Stomach (tissue), 9 donors: ENCODE results near the gene GPBP1. TPM values are rescaled to one million over a fixed set of nuclear protein-coding genes. Genes with fewer than 3 reads are reported as not detected.

ENCODE experiments used
- DNase-seq, 2 donors: peaks; one replicate each; pipeline versions ENCODE4 v3.0.0 to v3.0.0-alpha.2; 2013 to 2019
- H3K27ac ChIP-seq, 5 donors: fragments of 200-600 bp in 4 of 5; sonication (generic) in 4 of 5; one replicate each; pipeline ENCODE4 v1.5.1; 2013 to 2019; ENCODE audit warnings: mild to moderate bottlenecking in 1 of 5, moderate library complexity in 1 of 5
- H3K27me3 ChIP-seq, 3 donors: fragments of 200-600 bp; sonication (generic); one replicate each; pipeline ENCODE4 v1.5.1; 2017 to 2019; ENCODE audit warnings: mixed run types in 1 of 3
- H3K36me3 ChIP-seq, 4 donors: fragments of 200-600 bp; sonication (generic); 1 replicate in 3 of 4; 2 replicates in 1 of 4; pipeline ENCODE4 v1.5.1; 2016 to 2019
- H3K4me1 ChIP-seq, 4 donors: fragments of 200-600 bp; sonication (generic); one replicate each; pipeline ENCODE4 v1.5.1; 2016 to 2019
- H3K4me3 ChIP-seq, 4 donors: fragments of 200-600 bp; sonication (generic) in 3 of 4; one replicate each; pipeline ENCODE4 v1.5.1; 2016 to 2019; ENCODE audit warnings: mild to moderate bottlenecking in 1 of 4
- H3K9me3 ChIP-seq, 4 donors: fragments of 200-600 bp; sonication (generic); one replicate each; pipeline ENCODE4 v1.5.1; 2016 to 2019
- CTCF ChIP-seq, 7 experiments: fragments of 450-650 bp in 4 of 7; fragments of 200-600 bp in 3 of 7; sonication (generic) in 3 of 7; IDR thresholded peaks; one replicate each; pipeline ENCODE4 v1.5.1; 2016 to 2019; ENCODE audit warnings: antibody characterized with exemption in 7 of 7, control low read depth in 2 of 7, mild to moderate bottlenecking in 1 of 7
- EP300 ChIP-seq: sonication (generic); formaldehyde crosslinking; IDR thresholded peaks from one replicate; pipeline ENCODE4 v1.6.1; 2017; ENCODE audit warnings: antibody characterized with exemption
- POLR2A ChIP-seq, 4 donors: fragments of 450-650 bp; IDR thresholded peaks; one replicate each; pipeline ENCODE4 v1.6.1; 2016; ENCODE audit warnings: antibody characterized with exemption in 4 of 4, control low read depth in 2 of 4, mild to moderate bottlenecking in 1 of 4, moderate library complexity in 1 of 4
- POLR2AphosphoS5 ChIP-seq, 3 donors: sonication (generic); formaldehyde crosslinking; IDR thresholded peaks; one replicate each; pipeline ENCODE4 v1.6.1; 2016; ENCODE audit warnings: antibody characterized with exemption in 3 of 3
- WGBS, 5 donors: extraction: QIAGEN DNeasy Blood & Tissue Kit in 3 of 5; methylation state at CpG; one replicate each; pipeline versions ENCODE4 v1.1.5 to v1.1.7; 2013 to 2018; 5-methylcytosine and 5-hydroxymethylcytosine counted together
- intact Hi-C: fragments of 100-400 bp; cut with DNase I; formaldehyde crosslinking; loops from one replicate; pipeline ENCODE4 v1.15.1; 2023; ENCODE audit warnings: low total_unique reads
- polyA plus RNA-seq, 3 donors: library from polyadenylated mRNA; stranded (reverse); fragments of 200-250 nt; gene quantifications; one replicate each; pipeline ENCODE4 v1.2.3, GENCODE V29; 2013
- total RNA-seq, 5 donors: library from RNA; depleted of rRNA; stranded (reverse); fragments of >200 nt; gene quantifications; one replicate each; pipeline versions ENCODE4 v1.1.0 to v1.2.3, GENCODE V29; 2014 to 2016
- donor health status: healthy with polysubstance abuse.
- donor health status: Bipolar disorder and iron deficiency.
- donor health status: healthy.

GPBP1 gene
- total and polyA plus RNA-seq, 8 donors: 29.8 to 155 (median 54.6) TPM

DNA sequence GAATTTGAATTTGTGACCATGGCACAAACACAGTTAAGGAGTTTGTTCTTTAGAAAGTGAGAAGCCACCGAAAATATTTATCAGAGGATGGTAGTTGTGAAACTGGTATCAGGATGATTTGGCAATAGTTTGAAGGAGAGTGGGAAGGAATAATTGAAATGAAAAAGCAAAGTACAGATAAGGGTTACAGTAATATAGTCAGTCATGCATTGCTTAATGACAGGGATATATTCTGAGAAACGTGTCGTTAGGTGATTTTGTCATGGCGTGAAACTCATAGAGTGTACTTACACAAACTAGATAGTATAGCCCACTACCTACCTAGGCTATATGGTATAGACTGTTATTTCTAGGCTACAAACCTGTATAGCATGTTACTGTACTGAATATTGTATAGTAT lies 84.2 kb downstream of the GPBP1 start:
- no peak for DNase-seq
- 68 to 83% (median 78%) methylated on average over 4 of the region's 4 CpGs for WGBS, 5 donors
- Histone ChIP-seq H3K27ac (no peak overlapping the region), H3K4me1 (no peaks in the 10 kb centered on the region), H3K4me3 (no peak overlapping the region), H3K9me3 (no peaks in the 10 kb centered on the region), H3K27me3 (no peaks in the 10 kb centered on the region), H3K36me3 (peaks cover 30 to 99% (median 85%) of the 10 kb centered on the region in 4 donors)
- TF ChIP-seq POLR2A (IDR thresholded peaks at IDR 0.05): no peak
- no peak for TF ChIP-seq POLR2AphosphoS5 (IDR thresholded peaks at IDR 0.05)
- no peak for TF ChIP-seq EP300
- no peak for TF ChIP-seq CTCF (IDR thresholded peaks at IDR 0.05)
- intact Hi-C loops: no loop called here

GRCh38 chr5:57258943-57259342 lies 85.1 kb downstream of the GPBP1 start:
- Histone ChIP-seq H3K4me3 (no peak overlapping the region), H3K27ac (no peak overlapping the region), H3K36me3 (peaks cover 34 to 100% (median 85%) of the 10 kb centered on the region in 4 donors), H3K27me3 (no peaks in the 10 kb centered on the region), H3K9me3 (no peaks in the 10 kb centered on the region), H3K4me1 (no peaks in the 10 kb centered on the region)
- no peak for DNase-seq
- intact Hi-C loops: no loop called here
- TF ChIP-seq POLR2A (IDR thresholded peaks at IDR 0.05): no peak
- no peak for TF ChIP-seq EP300
- no peak for TF ChIP-seq CTCF (IDR thresholded peaks at IDR 0.05)
- no peak for TF ChIP-seq POLR2AphosphoS5 (IDR thresholded peaks at IDR 0.05)
- 71 to 91% (median 79%) methylated on average over 1 of the region's 1 CpG for WGBS, 5 donors

GRCh38 chr5:57259704-57260103 lies 85.8 kb downstream of the GPBP1 start:
- Histone ChIP-seq H3K4me3 (no peak overlapping the region), H3K27me3 (no peaks in the 10 kb centered on the region), H3K9me3 (no peaks in the 10 kb centered on the region), H3K27ac (no peak overlapping the region), H3K4me1 (no peaks in the 10 kb centered on the region), H3K36me3 (peaks cover 30 to 99% (median 82%) of the 10 kb centered on the region in 4 donors)
- intact Hi-C loops: no loop called here
- TF ChIP-seq EP300 (no peak), POLR2A (IDR thresholded peaks at IDR 0.05) (no peak), POLR2AphosphoS5 (IDR thresholded peaks at IDR 0.05) (no peak), CTCF (IDR thresholded peaks at IDR 0.05) (no peak)
- DNase-seq: no peak

DNA sequence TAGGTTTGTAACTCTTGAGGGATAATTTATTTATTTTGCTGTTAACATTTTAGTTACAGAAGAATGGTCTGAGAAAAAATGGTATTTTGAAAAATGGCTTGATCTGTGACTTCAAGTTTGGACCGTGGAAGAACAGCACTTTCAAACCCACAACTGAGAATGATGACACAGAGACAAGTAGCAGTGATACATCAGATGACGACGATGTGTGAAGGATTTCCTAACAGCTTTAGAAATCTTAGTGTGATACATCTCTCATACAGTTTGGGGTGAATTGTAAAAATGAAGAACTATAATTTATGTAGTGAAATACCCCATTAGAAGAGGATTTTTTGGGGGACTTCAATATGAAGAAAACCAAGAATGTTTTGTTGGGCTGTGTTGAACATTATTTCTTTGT lies 88.7 kb downstream of the GPBP1 start:
- Histone ChIP-seq H3K27ac (no peak overlapping the region), H3K4me3 (no peak overlapping the region), H3K4me1 (peaks cover 0 to under 1% (median 0%) of the 10 kb centered on the region in 4 donors), H3K36me3 (peaks cover 24 to 70% (median 55%) of the 10 kb centered on the region in 4 donors), H3K27me3 (no peaks in the 10 kb centered on the region), H3K9me3 (no peaks in the 10 kb centered on the region)
- WGBS, 5 donors: 82 to 91% (median 83%) methylated on average over 3 of the region's 3 CpGs
- TF ChIP-seq POLR2AphosphoS5 (IDR thresholded peaks at IDR 0.05): no peak
- no peak for TF ChIP-seq POLR2A (IDR thresholded peaks at IDR 0.05)
- no peak for TF ChIP-seq CTCF (IDR thresholded peaks at IDR 0.05)
- no peak for TF ChIP-seq EP300
- no peak for DNase-seq
- intact Hi-C loops: no loop called here
